Caco-2 (cell line): Measurements from ENCODE around the gene SLC25A4. TPM values are rescaled to one million over a fixed set of nuclear protein-coding genes. Genes with fewer than 3 reads are reported as not detected.

Experiments
- BruUV-seq: library from RNA; stranded (reverse); fragments of 400-500 nt; replicated peaks from 2 replicates; lab custom pipeline; 2021; lab: Mats Ljungman, UMichigan
- CTCF ChIA-PET: fragments of 300-600 bp; sonication (Branson Sonifier 250); formaldehyde crosslinking; loops from one replicate; lab custom pipeline; 2022; ENCODE audit warnings: antibody characterized with exemption; lab: Charles Lee
- POLR2A ChIA-PET: fragments of 300-600 bp; sonication (Branson Sonifier 250); formaldehyde crosslinking; loops from one replicate; lab custom pipeline; 2022; ENCODE audit warnings: antibody characterized with exemption; lab: Charles Lee
- DNase-seq, 2 experiments: peaks; one replicate each; pipeline versions ENCODE4 v3.0.0 to v3.0.0-alpha.2; 2020 to 2022
- H3K27me3 ChIP-seq: replicated peaks from 2 replicates; pipeline ENCODE4 v1.6.0; 2011; ENCODE audit warnings: low read length; ENCODE audit not compliant: control insufficient read depth, insufficient read depth
- H3K36me3 ChIP-seq: 2 replicates; pipeline ENCODE4 v1.5.1; 2011; ENCODE audit warnings: low read length; ENCODE audit not compliant: control insufficient read depth, insufficient read depth
- H3K4me1 ChIP-seq: fragments of 250-450 bp; sonication (Bioruptor Pico); 2 replicates; pipeline ENCODE4 v1.5.1; 2020; ENCODE audit warnings: mild to moderate bottlenecking
- H3K4me3 ChIP-seq: 2 replicates; pipeline ENCODE4 v1.5.1; 2011; ENCODE audit warnings: low read depth, mild to moderate bottlenecking, control low read depth, low read length
- H3K9me3 ChIP-seq: fragments of 250-450 bp; sonication (Bioruptor Pico); 2 replicates; pipeline ENCODE4 v1.5.1; 2020; ENCODE audit warnings: mild to moderate bottlenecking, moderate library complexity
- H3K27ac Mint-ChIP-seq: one replicate; pipeline ENCODE4 v1.8.0; 2022; ENCODE audit warnings: mixed read lengths; ENCODE audit not compliant: unreplicated experiment
- H3K27me3 Mint-ChIP-seq: one replicate; pipeline ENCODE4 v1.8.0; 2022; ENCODE audit warnings: mixed read lengths; ENCODE audit not compliant: insufficient read depth, unreplicated experiment
- H3K36me3 Mint-ChIP-seq: one replicate; pipeline ENCODE4 v1.8.0; 2022; ENCODE audit warnings: mild to moderate bottlenecking, mixed read lengths; ENCODE audit not compliant: insufficient read depth, unreplicated experiment
- H3K4me1 Mint-ChIP-seq: one replicate; pipeline ENCODE4 v1.8.0; 2022; ENCODE audit warnings: low read depth, mixed read lengths; ENCODE audit not compliant: unreplicated experiment
- H3K4me3 Mint-ChIP-seq: one replicate; pipeline ENCODE4 v1.8.0; 2022; ENCODE audit warnings: mild to moderate bottlenecking, moderate library complexity, mixed read lengths; ENCODE audit not compliant: unreplicated experiment
- H3K9me3 Mint-ChIP-seq: one replicate; pipeline ENCODE4 v1.8.0; 2022; ENCODE audit warnings: mixed read lengths; ENCODE audit not compliant: unreplicated experiment
- intact Hi-C: fragments of 100-400 bp; cut with micrococcal nuclease; formaldehyde crosslinking; loops from one replicate; pipeline ENCODE4 v1.10.0; 2022; ENCODE audit not compliant: unreplicated experiment
- total RNA-seq: library from RNA; stranded (reverse); gene quantifications from 2 replicates; pipeline ENCODE4 v1.2.3, GENCODE V29; 2022
- TF ChIP-seq, protein P1 (sequence below), 2 experiments: fragments of 200-600 bp in 1 of 2; IDR thresholded peaks; 1 replicate in 1 of 2; 2 replicates in 1 of 2; pipeline versions ENCODE4 v1.5.1 to v1.8.0; 2011 to 2022; ENCODE audit warnings: antibody characterized with exemption in 1 of 2, control low read depth in 1 of 2, inconsistent platforms in 1 of 2, low read depth in 1 of 2, low read length in 1 of 2, mild to moderate bottlenecking in 1 of 2, moderate library complexity in 1 of 2; ENCODE audit not compliant: insufficient read depth in 1 of 2, severe bottlenecking in 1 of 2, unreplicated experiment in 1 of 2

SLC25A4 gene
- total RNA-seq, 1 experiment from 2014 or later = 24.1 TPM

DNA sequence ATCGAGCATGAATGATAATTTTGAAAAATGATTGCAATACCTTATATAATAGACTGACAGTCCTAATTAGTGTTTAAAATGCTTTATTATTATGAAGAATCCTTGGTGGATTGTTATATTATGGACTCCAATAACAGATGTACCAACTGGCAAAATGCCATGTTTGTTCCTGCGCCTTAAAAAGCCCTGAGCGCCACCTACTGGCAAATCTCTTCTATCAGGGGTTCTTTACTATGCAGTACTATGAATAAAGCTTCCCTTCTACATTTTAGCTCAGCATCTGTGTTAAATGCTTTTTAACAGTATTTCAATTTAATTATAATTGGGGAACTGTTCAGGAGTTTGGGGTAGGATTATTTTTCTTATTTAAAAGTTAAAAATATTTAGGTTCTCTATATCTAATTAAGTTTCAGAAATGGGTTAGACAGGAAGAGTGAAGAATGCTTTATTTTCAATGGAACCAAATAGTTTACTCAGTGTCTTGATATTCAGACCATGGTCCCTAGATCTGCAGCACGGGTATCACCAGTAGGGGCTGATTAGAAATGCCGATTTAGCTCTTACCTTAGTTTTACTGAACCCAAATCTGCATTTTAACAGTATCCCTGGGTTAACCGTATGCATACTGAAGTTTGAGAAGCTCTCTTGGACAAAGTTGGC is 40.7 kb downstream of the SLC25A4 start:
- H3K9me3 ChIP-seq = no peaks in the 10 kb centered on the region
- H3K36me3 ChIP-seq = no peaks in the 10 kb centered on the region
- no TSS peak for BruUV-seq
- Mint-ChIP-seq H3K9me3 (no peaks in the 10 kb centered on the region), H3K27me3 (no peaks in the 10 kb centered on the region), H3K4me3 (no peak overlapping the region), H3K27ac (no peak overlapping the region), H3K36me3 (no peaks in the 10 kb centered on the region), H3K4me1 (no peaks in the 10 kb centered on the region)
- ChIA-PET CTCF (interaction anchor here (0.6 to 1.4 kb wide), 7 partner anchors 9 to 49 kb away, joined by 3 to 5 read pairs (median 3); partner anchors contain the start of gene SLC25A4), POLR2A (interaction anchor here (0.5 to 0.6 kb wide), 2 partner anchors 18 to 40 kb away, joined by 3 to 4 read pairs; partner anchors contain the start of gene SLC25A4)
- H3K4me3 ChIP-seq = no peak overlapping the region
- TF ChIP-seq, protein P1, sequence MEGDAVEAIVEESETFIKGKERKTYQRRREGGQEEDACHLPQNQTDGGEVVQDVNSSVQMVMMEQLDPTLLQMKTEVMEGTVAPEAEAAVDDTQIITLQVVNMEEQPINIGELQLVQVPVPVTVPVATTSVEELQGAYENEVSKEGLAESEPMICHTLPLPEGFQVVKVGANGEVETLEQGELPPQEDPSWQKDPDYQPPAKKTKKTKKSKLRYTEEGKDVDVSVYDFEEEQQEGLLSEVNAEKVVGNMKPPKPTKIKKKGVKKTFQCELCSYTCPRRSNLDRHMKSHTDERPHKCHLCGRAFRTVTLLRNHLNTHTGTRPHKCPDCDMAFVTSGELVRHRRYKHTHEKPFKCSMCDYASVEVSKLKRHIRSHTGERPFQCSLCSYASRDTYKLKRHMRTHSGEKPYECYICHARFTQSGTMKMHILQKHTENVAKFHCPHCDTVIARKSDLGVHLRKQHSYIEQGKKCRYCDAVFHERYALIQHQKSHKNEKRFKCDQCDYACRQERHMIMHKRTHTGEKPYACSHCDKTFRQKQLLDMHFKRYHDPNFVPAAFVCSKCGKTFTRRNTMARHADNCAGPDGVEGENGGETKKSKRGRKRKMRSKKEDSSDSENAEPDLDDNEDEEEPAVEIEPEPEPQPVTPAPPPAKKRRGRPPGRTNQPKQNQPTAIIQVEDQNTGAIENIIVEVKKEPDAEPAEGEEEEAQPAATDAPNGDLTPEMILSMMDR (IDR thresholded peaks at IDR 0.05; ENCODE audit: insufficient read depth in 1 of 2, low read depth in 1 of 2, low read length in 1 of 2, severe bottlenecking in 1 of 2, unreplicated experiment in 1 of 2) = peak; percentile 46 to 63
- intact Hi-C loops = no loop called here
- peak; percentile 53 to 62 for DNase-seq
- no peaks in the 10 kb centered on the region for H3K4me1 ChIP-seq
- H3K27me3 ChIP-seq = no peaks in the 10 kb centered on the region

DNA sequence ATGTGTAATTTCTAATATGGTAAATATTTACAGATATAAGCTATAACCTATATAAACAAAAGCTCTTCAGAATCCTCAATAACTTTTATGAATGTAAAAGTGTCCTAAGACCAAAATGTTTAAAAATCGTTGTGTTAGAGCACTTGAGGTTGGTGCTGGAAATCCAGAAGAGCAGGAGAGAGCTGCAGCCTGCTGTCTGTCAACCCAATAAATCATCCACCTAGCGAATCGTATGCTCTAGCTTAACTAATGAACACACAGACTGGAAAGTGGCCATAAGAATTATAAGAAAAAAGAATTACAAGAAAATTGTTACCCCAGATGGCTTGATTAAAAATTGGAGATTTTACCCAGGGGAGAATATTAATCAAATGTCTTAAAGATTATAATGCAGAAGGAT is 43.7 kb downstream of the SLC25A4 start:
- TF ChIP-seq, protein P1 (IDR thresholded peaks at IDR 0.05; ENCODE audit: insufficient read depth in 1 of 2, low read depth in 1 of 2, low read length in 1 of 2, severe bottlenecking in 1 of 2, unreplicated experiment in 1 of 2) = no peak
- Histone ChIP-seq H3K36me3 (no peaks in the 10 kb centered on the region), H3K4me1 (no peaks in the 10 kb centered on the region), H3K27me3 (no peaks in the 10 kb centered on the region), H3K9me3 (no peaks in the 10 kb centered on the region), H3K4me3 (no peak overlapping the region)
- no peak for DNase-seq
- Mint-ChIP-seq H3K27me3 (no peaks in the 10 kb centered on the region), H3K36me3 (peaks cover 6% of the 10 kb centered on the region), H3K4me1 (no peaks in the 10 kb centered on the region), H3K4me3 (no peak overlapping the region), H3K27ac (no peak overlapping the region), H3K9me3 (no peaks in the 10 kb centered on the region)
- no TSS peak for BruUV-seq
- CTCF ChIA-PET = no interaction called here
- intact Hi-C loops = no loop called here
- POLR2A ChIA-PET = no interaction called here

DNA sequence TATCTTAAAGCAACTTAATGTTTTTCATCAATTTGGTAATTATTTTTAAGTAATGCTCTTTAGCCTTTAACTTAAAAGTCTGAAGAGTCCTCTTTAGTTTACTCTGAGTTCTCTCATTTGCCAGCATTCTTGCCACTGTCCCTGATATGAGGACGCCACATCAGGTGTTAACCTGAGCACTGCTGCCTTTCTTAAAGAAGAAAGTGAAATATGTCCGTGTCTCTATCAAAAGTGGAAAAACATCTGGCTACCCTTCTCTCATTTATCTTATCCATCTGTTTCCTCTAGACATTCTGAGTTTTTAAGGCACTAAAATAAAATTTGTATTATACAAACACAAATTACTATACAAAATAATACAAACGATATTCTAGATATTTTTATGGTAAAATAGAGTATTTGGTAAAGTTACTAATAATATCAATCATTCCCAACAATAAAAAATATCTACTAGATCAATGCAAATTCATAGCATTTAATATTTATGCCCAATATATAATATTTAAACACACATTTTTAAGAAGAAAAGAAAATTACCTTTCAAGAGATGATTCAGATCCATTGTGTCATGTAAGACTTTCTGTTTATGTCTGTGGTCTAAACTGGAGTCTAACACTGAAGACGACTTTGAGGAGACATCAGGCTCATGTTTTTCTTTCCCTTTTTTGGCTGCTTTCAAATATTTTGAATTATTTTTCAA is 46.7 kb downstream of the SLC25A4 start:
- Histone ChIP-seq H3K4me3 (no peak overlapping the region), H3K36me3 (no peaks in the 10 kb centered on the region), H3K9me3 (no peaks in the 10 kb centered on the region), H3K27me3 (no peaks in the 10 kb centered on the region), H3K4me1 (peaks cover 6% of the 10 kb centered on the region; the same call in 1 of the 2 replicates)
- intact Hi-C loops = no loop called here
- no peaks in the 10 kb centered on the region for H3K27me3 Mint-ChIP-seq
- H3K4me3 Mint-ChIP-seq = no peak overlapping the region
- CTCF ChIA-PET = no interaction called here
- BruUV-seq = no TSS peak
- no peak for DNase-seq
- no peaks in the 10 kb centered on the region for H3K4me1 Mint-ChIP-seq
- POLR2A ChIA-PET = no interaction called here
- H3K36me3 Mint-ChIP-seq = peaks cover 10% of the 10 kb centered on the region
- H3K9me3 Mint-ChIP-seq = no peaks in the 10 kb centered on the region
- H3K27ac Mint-ChIP-seq = no peak overlapping the region
- TF ChIP-seq, protein P1 (IDR thresholded peaks at IDR 0.05; ENCODE audit: insufficient read depth in 1 of 2, low read depth in 1 of 2, low read length in 1 of 2, severe bottlenecking in 1 of 2, unreplicated experiment in 1 of 2) = no peak
